T-helper 2 cell treated with Interferon-gamma antibody and Interleukin-4, amounts not matched to agents 5 μg/mL and 100 μg/mL, for 36 hours (primary cell): Measurements from ENCODE around the gene TBCCD1.
A peak's percentile ranks its signal among the peaks of the same experiment; 100 is the strongest.

Experiments used
- DNase-seq: peaks from one replicate; pipeline ENCODE4 v3.0.0; 2021; ENCODE audit warnings: low spot score
- H3K27ac Mint-ChIP-seq: one replicate; pipeline ENCODE4 v1.8.0; 2021; ENCODE audit warnings: mild to moderate bottlenecking, mixed read lengths
- H3K27me3 Mint-ChIP-seq: one replicate; pipeline ENCODE4 v1.8.0; 2021; ENCODE audit warnings: low read depth, mixed read lengths
- H3K36me3 Mint-ChIP-seq: one replicate; pipeline ENCODE4 v1.8.0; 2021; ENCODE audit warnings: low read depth, mixed read lengths
- H3K4me1 Mint-ChIP-seq: one replicate; pipeline ENCODE4 v1.8.0; 2021; ENCODE audit warnings: low read depth, mixed read lengths
- H3K4me3 Mint-ChIP-seq: one replicate; pipeline ENCODE4 v1.8.0; 2022; ENCODE audit warnings: mild to moderate bottlenecking, moderate library complexity, mixed read lengths
- H3K9me3 Mint-ChIP-seq: one replicate; pipeline ENCODE4 v1.8.0; 2021; ENCODE audit warnings: mixed read lengths

Gene TBCCD1

DNA sequence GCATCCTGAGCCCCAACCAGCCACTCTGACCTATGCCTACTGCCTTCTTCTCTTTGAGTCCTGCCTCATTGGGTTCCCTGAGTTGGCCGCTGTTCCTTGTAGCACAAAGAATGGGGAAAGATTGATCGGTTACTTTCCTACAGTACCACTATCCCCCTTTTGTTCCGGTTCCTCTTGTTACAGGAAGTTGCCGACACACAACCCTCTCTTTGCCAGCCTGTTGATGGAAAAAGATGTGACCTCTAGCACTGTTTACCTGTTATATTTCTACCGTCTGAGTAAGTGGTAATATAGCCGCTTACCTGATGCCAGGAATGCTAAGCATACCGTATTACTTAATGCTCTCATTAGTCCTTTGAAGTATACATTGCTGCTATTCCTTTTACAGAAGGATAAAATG, 36.0 kb upstream of the TBCCD1 start:
- Mint-ChIP-seq H3K9me3 (no peaks in the 10 kb centered on the region), H3K27ac (no peak overlapping the region), H3K36me3 (no peaks in the 10 kb centered on the region), H3K4me3 (no peak overlapping the region), H3K27me3 (peaks cover 20% of the 10 kb centered on the region), H3K4me1 (peaks cover 2% of the 10 kb centered on the region)
- DNase-seq, result no peak

DNA sequence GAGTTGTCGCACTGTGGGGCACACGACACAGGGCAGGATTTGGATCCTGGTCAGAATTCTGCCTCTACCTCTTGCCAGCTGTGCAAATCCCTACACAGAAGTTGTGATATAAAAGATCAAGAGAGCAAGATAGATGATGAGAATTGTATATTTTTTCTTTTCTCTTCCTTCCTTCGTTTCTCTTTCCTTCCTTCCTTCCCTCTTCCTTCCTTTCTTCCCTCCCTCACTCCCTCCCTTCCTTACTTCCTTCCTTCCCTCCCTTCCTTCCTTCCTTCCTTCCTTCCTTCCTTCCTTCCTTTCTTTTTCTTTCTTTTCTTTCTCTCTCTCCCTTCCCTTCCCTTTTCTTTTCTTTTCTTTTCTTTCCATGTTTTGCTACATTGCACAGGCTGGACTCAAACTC, 33.8 kb upstream of the TBCCD1 start:
- H3K4me1 Mint-ChIP-seq, result peaks cover 2% of the 10 kb centered on the region
- no peak overlapping the region for H3K27ac Mint-ChIP-seq
- H3K9me3 Mint-ChIP-seq, result no peaks in the 10 kb centered on the region
- peaks cover 20% of the 10 kb centered on the region for H3K27me3 Mint-ChIP-seq
- H3K36me3 Mint-ChIP-seq, result no peaks in the 10 kb centered on the region
- no peak overlapping the region for H3K4me3 Mint-ChIP-seq
- DNase-seq, result no peak

DNA sequence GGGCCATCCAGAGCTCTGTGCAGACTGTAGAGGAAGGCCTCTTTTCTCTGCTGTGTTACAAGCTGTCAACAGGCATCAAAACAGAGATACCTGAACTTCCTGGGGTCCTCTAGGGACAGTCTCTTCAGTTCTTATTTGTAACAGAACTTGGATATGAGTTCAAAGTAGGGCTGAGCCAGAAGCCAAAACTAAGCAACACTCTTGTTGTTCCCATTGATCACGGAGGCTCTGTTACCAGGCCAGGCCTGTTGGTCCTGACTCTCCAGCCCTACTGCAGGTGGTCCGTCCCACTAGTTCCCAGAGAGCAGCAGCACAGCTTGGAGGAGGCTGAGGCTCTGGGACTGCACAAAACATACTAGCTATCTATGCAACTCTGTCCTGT, 32.6 kb upstream of the TBCCD1 start:
- Mint-ChIP-seq H3K9me3 (no peaks in the 10 kb centered on the region), H3K4me1 (peaks cover 2% of the 10 kb centered on the region), H3K36me3 (no peaks in the 10 kb centered on the region), H3K27ac (no peak overlapping the region), H3K27me3 (peaks cover 14% of the 10 kb centered on the region), H3K4me3 (no peak overlapping the region)
- DNase-seq, result no peak

DNA sequence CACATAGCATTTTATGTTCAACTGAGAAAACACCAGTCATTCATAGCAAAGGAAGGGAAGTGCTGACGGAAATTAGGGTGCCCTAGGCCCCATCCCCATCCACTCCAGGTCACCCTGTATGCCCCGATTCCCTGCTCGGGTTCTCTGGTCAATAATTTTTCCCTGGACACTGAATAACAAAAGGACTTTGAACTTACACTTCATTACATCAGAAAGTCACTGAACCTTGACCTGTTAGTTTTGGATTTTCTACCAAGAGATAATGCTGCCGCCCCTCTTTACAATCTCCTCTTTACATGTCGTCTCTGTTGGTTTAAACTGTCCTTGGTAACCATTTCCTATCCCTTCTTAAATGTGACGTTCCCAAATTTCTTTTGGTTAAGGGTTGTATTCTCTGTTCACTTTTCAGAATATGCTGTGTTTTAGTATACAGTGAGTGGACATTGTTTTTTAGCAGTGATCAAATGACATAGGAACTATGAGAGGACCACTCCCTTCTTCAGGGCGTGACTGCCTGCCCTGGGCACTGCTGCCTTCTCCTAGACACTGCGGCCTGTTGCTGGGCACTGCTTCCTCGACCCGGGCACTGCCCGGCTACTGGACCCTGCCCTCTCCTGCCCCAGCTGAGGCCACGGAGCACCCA, 32.1 kb upstream of the TBCCD1 start:
- H3K9me3 Mint-ChIP-seq, result no peaks in the 10 kb centered on the region
- H3K36me3 Mint-ChIP-seq, result no peaks in the 10 kb centered on the region
- peaks cover 14% of the 10 kb centered on the region for H3K27me3 Mint-ChIP-seq

DNA sequence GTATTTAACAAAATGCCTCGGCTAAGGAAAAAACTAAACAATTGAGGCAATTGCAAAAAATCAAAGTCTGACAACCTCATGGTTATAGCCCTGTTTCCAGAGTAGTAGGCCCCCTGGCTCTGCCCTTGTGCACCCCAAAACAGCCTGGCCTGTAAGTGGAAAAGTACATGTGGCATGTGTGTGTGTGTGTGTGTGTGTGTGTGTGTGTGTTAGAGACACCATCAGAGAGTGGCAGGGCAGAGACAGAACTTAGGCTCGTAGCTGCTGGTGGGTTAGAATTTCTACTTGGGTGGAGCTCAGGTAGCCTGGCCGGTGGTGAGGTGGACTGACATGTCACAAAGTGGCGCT, 31.6 kb upstream of the TBCCD1 start:
- no peaks in the 10 kb centered on the region for H3K36me3 Mint-ChIP-seq
- no peak overlapping the region for H3K4me3 Mint-ChIP-seq
- no peak for DNase-seq
- H3K27ac Mint-ChIP-seq, result no peak overlapping the region
- no peaks in the 10 kb centered on the region for H3K9me3 Mint-ChIP-seq
- H3K27me3 Mint-ChIP-seq, result peaks cover 14% of the 10 kb centered on the region
- peaks cover 2% of the 10 kb centered on the region for H3K4me1 Mint-ChIP-seq

More for the DNA sequence above, 32.1 kb upstream of the TBCCD1 start:
- H3K4me3 Mint-ChIP-seq, result no peak overlapping the region
- peaks cover 2% of the 10 kb centered on the region for H3K4me1 Mint-ChIP-seq
- no peak for DNase-seq
- no peak overlapping the region for H3K27ac Mint-ChIP-seq

DNA sequence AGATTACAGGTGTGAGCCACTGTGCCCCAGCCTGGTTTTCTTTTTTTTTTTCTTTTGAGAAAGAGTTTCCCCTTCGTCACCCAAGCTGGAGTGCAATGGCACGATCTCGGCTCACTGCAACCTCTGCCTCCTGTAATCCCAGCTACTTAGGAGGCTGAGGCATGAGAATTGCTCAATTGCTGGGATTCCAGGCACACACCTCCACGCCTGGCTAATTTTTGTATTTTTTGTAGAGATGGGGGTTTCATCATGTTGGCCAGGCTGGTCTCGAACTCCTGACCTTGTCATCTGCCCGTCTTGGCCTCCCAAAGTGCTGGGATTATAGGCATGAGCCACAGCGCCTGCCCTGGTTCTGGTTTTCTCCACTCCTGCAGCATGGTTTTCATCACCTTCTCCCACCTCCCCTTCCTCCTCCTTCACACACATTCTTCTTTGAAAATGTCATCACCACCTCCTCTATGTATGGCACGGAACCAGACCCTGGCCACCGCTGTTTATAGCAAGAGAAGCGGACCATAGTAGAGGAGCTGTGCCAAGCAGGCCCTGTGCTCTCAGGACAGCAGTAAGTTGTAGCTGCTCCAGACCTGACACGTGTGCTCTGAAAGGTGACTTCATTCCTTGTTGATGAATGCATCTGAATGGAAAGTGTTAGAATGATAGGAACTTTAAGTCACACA, 31.1 kb upstream of the TBCCD1 start:
- H3K36me3 Mint-ChIP-seq, result no peaks in the 10 kb centered on the region
- H3K27ac Mint-ChIP-seq, result no peak overlapping the region
- H3K4me3 Mint-ChIP-seq, result no peak overlapping the region
- H3K9me3 Mint-ChIP-seq, result no peaks in the 10 kb centered on the region
- peaks cover 2% of the 10 kb centered on the region for H3K4me1 Mint-ChIP-seq
- peaks cover 16% of the 10 kb centered on the region for H3K27me3 Mint-ChIP-seq
- DNase-seq, result no peak

DNA sequence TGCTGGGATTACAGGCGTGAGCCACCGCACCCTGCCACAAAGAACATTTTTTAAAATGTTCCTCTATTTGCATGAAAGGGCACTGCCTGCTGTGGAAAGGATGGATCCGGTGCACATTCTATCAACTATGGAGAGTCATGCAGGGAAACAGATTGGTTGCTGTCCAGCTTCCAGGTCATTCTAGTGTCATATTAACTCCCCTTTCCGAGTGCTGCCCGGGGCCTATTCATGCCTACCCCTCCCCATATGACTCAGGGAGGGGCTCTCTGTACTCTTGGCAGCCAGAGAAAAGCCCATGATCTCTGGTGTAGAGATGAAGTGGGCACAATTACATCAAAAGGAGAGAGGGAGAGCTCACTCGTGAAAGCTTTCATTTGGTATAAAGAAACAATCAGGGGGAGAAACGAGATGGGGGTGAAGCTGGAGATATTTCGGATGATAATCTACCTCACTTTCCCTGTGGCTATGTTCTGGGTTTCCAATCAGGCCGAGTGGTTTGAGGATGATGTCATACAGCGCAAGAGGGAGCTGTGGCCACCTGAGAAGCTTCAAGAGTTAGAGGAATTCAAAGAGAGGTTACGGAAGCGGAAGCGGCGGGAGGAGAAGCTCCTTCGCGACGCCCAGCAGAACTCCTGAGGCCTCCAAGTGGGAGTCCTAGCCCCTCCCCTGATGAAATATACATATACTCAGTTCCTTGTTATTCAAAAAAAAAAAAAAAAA, 29.6 kb upstream of the TBCCD1 start:
- H3K27ac Mint-ChIP-seq, result no peak overlapping the region
- peaks cover 14% of the 10 kb centered on the region for H3K27me3 Mint-ChIP-seq
- H3K9me3 Mint-ChIP-seq, result no peaks in the 10 kb centered on the region

DNA sequence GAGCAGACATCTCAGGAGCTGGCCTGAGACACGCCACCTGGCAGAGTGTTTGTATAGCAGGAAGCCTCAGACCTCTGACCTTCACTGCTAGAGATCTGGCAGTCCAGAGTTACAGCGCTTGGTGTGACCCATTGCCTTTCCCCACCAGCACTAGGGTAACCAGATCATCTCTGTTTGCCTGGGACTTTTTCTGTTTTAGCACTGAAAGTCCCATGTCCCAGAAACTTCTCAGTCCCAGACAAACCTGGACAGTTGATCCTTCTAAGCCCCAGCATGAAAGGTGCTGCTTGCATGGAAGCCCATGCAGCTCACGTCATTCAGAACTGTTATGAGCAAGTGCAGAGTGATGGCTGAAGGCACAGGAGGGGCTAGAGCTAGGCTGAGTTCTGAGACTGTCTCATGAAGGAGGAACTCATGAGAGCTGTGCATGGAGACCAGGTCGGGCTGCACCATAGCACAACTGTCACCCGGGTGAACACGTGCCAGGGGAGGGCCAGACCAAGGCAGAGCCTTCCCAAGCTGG, 27.5 kb upstream of the TBCCD1 start:
- no peak overlapping the region for H3K27ac Mint-ChIP-seq
- no peak overlapping the region for H3K4me3 Mint-ChIP-seq
- peaks cover 9% of the 10 kb centered on the region for H3K4me1 Mint-ChIP-seq
- no peaks in the 10 kb centered on the region for H3K36me3 Mint-ChIP-seq
- DNase-seq, result no peak
- H3K27me3 Mint-ChIP-seq, result peaks cover 12% of the 10 kb centered on the region
- H3K9me3 Mint-ChIP-seq, result no peaks in the 10 kb centered on the region

More for the DNA sequence above, 29.6 kb upstream of the TBCCD1 start:
- Mint-ChIP-seq H3K4me3 (no peak overlapping the region), H3K4me1 (peaks cover 2% of the 10 kb centered on the region), H3K36me3 (no peaks in the 10 kb centered on the region)
- DNase-seq, result no peak

DNA sequence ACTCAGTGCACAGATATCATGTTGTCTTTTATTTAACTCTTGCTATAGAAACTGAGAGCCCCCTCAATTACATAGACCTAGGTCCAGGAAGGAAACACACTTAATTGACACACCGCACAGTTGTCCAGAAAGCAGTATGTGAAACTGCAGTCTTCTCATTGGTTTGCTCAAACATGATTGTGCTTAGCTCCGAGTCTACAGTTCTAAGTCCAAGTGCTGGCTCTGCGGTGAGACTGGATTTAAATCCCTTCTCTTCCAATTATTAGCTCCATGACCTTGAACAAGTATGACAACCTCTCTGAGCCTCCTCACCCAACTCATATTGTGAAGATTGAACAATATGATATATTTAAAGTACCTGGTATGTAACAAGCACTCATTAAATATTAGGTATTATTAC, 26.7 kb upstream of the TBCCD1 start:
- no peak overlapping the region for H3K27ac Mint-ChIP-seq
- peaks cover 12% of the 10 kb centered on the region for H3K4me1 Mint-ChIP-seq
- H3K27me3 Mint-ChIP-seq, result peaks cover 9% of the 10 kb centered on the region
- DNase-seq, result no peak
- no peaks in the 10 kb centered on the region for H3K36me3 Mint-ChIP-seq
- H3K9me3 Mint-ChIP-seq, result no peaks in the 10 kb centered on the region
- no peak overlapping the region for H3K4me3 Mint-ChIP-seq

DNA sequence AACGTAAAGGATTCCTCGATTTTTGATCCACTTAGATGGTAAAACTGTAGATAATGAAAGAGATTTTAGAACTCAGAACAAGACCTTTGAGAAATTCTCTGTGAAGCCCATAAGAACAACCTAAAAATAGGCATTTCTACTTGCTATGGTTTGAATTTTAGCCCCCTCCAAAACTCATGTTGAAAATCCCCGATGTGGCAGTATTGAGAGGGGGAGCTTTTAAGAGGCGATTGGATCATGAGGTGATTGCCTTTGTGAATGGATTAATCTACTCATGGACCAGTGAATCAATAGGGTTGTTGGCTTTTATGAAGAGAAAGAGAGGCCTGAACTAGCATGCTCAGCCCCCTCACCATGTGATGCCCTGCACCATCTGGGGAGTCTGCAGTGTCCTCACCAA, 25.5 kb upstream of the TBCCD1 start:
- Mint-ChIP-seq H3K4me1 (peaks cover 18% of the 10 kb centered on the region), H3K36me3 (peaks cover 4% of the 10 kb centered on the region), H3K9me3 (no peaks in the 10 kb centered on the region), H3K27me3 (peaks cover 4% of the 10 kb centered on the region), H3K27ac (no peak overlapping the region), H3K4me3 (no peak overlapping the region)
- DNase-seq, result no peak

DNA sequence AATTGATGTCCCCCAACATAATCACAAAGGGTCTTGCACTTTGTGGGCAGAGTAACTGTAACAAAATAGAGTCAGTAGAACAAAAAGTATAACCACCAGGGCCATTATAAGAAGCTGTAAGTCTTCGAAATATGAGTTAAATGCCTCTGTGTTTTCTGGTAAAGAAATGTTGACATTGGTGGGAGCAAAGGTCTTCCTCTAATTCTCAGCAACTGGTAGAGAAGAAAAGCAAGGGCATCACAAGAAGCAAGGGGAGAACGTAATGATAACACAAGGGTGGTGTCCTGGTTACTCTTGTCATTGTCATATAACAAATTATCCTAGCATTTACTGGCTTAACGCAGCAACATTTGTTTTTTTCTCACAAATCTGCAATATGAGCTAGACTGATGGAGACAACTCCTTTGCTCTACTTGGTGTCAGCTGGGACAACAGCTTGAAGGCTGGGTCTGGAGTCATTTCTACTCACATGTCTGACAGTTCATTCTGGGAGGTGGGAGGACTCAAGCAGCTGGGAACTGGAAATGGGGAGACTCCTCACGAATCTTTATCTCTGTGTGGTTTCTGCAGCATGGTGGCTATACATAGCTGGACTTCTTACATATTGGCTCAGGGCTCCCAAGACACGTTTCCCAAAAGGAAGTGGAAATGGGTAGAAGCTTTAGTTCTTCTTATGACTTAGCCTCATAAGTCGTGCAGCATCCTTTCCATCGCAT, 23.6 kb upstream of the TBCCD1 start:
- Mint-ChIP-seq H3K27ac (no peak overlapping the region), H3K4me3 (no peak overlapping the region), H3K36me3 (peaks cover 10% of the 10 kb centered on the region), H3K9me3 (no peaks in the 10 kb centered on the region), H3K4me1 (peaks cover 18% of the 10 kb centered on the region), H3K27me3 (peaks cover 3% of the 10 kb centered on the region)
- DNase-seq, result no peak

DNA sequence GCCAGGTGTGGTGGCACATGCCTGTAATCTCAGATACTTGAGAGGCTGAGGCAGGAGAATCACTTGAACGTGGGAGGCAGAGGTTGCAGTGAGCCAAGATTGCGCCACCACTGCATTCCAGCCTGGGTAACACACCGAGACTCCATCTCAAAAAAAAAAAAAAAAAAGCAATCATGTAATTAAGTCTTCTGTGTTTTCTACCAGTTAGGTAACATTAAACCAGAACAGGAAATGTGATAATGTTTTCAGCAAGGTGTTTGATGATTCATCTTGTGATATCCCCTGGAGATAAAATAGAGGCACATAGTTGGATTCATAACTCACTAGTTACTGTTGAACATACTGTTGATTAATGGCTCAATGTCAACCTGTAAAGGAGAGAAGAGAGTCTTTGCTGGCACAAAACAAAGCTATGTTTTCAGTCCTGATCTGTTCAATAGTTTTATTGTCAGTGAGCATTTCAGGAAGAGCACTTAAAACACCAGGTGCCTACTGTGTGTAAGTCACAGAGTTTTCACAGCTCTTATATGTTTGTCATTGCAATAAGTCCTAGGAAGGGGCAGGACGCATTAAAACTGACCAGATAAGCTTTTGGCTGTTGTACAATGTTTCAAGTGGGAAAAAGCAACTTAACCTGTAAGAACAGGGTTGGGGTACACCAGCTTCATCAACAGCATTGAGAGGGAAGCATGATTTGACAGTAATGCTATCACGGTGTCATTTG, 22.9 kb upstream of the TBCCD1 start:
- Mint-ChIP-seq H3K4me3 (peak overlapping the region; percentile 3), H3K27me3 (peaks cover 3% of the 10 kb centered on the region), H3K4me1 (peaks cover 18% of the 10 kb centered on the region), H3K9me3 (no peaks in the 10 kb centered on the region), H3K36me3 (peaks cover 16% of the 10 kb centered on the region), H3K27ac (no peak overlapping the region)
- no peak for DNase-seq

DNA sequence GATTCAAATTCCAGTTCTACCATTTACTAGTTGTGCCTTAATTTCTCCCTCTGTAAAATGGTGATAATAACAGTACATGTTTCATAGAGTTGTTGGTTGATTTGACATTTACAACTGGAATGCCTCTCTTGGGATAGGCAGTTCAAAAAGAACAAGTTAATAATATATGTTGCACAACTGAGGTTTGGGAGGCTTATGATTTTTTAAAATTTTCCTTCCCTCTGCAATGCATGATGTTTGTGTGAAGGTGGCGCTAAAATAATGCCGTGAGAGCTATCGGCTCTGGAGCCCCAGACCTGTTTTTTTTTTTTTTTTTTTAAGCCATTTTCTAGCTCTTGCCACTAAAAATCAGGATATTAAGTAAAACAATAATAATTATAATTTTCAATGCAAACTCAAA, 22.0 kb upstream of the TBCCD1 start:
- Mint-ChIP-seq H3K9me3 (no peaks in the 10 kb centered on the region), H3K36me3 (peaks cover 25% of the 10 kb centered on the region), H3K27ac (no peak overlapping the region), H3K27me3 (peaks cover 3% of the 10 kb centered on the region), H3K4me3 (no peak overlapping the region), H3K4me1 (peaks cover 18% of the 10 kb centered on the region)
- DNase-seq, result no peak
